Activated CD8-positive, alpha-beta T cell treated with anti-CD3 and anti-CD28 coated beads for 36 hours (primary cell): Measurements from ENCODE around the gene CST5. TPM values are rescaled to one million over a fixed set of nuclear protein-coding genes. Genes with fewer than 3 reads are reported as not detected.
"Not testable (repeated sequence)": the region's sequence is repeated elsewhere in the genome, so short reads cannot be mapped to it uniquely, and the experiment has no call there.

ENCODE experiments used
- ATAC-seq: fragments of 200-7000 bp; cut with Tn5 transposase; one replicate; pipeline ENCODE4 v1.10.0; 2021; ENCODE audit warnings: mild to moderate bottlenecking, moderate library complexity
- CTCF ChIA-PET: fragments of 350-600 bp; sonication (Branson Sonifier 250); formaldehyde crosslinking; loops from one replicate; lab custom pipeline; 2021; ENCODE audit warnings: antibody characterized with exemption; lab: Charles Lee
- POLR2A ChIA-PET: fragments of 350-600 bp; sonication (Branson Sonifier 250); formaldehyde crosslinking; loops from one replicate; lab custom pipeline; 2021; ENCODE audit warnings: antibody characterized with exemption; lab: Charles Lee
- DNase-seq: peaks from one replicate; pipeline ENCODE4 v3.0.0-alpha.2; 2020
- H3K27ac Mint-ChIP-seq: one replicate; pipeline ENCODE4 v1.8.0; 2021; ENCODE audit warnings: mild to moderate bottlenecking, mixed read lengths
- H3K27me3 Mint-ChIP-seq: one replicate; pipeline ENCODE4 v1.8.0; 2021; ENCODE audit warnings: mixed read lengths
- H3K36me3 Mint-ChIP-seq: one replicate; pipeline ENCODE4 v1.8.0; 2021; ENCODE audit warnings: low read depth, mixed read lengths
- H3K4me1 Mint-ChIP-seq: one replicate; pipeline ENCODE4 v1.8.0; 2021; ENCODE audit warnings: low read depth, mixed read lengths
- H3K4me3 Mint-ChIP-seq: one replicate; pipeline ENCODE4 v1.8.0; 2021; ENCODE audit warnings: mild to moderate bottlenecking, moderate library complexity, mixed read lengths
- H3K9me3 Mint-ChIP-seq: one replicate; pipeline ENCODE4 v1.8.0; 2021; ENCODE audit warnings: mixed read lengths
- intact Hi-C: fragments of 100-400 bp; cut with micrococcal nuclease; formaldehyde crosslinking; loops from one replicate; pipeline ENCODE4 v1.10.0; 2022
- total RNA-seq, 2 experiments: library from RNA; stranded (reverse); gene quantifications; one replicate each; pipeline ENCODE4 v1.2.3, GENCODE V29; 2021
- TF ChIP-seq, protein P1 (sequence below): fragments of 200-600 bp; IDR thresholded peaks from one replicate; pipeline ENCODE4 v1.8.0; 2022; ENCODE audit warnings: antibody characterized with exemption, mild to moderate bottlenecking

CST5 gene
- total RNA-seq, 2 experiments from 2014 or later: not detected

GRCh38 chr20:23880417-23880816 is 869 bp upstream of the CST5 start:
- H3K4me3 Mint-ChIP-seq: no peak overlapping the region
- TF ChIP-seq, protein P1, sequence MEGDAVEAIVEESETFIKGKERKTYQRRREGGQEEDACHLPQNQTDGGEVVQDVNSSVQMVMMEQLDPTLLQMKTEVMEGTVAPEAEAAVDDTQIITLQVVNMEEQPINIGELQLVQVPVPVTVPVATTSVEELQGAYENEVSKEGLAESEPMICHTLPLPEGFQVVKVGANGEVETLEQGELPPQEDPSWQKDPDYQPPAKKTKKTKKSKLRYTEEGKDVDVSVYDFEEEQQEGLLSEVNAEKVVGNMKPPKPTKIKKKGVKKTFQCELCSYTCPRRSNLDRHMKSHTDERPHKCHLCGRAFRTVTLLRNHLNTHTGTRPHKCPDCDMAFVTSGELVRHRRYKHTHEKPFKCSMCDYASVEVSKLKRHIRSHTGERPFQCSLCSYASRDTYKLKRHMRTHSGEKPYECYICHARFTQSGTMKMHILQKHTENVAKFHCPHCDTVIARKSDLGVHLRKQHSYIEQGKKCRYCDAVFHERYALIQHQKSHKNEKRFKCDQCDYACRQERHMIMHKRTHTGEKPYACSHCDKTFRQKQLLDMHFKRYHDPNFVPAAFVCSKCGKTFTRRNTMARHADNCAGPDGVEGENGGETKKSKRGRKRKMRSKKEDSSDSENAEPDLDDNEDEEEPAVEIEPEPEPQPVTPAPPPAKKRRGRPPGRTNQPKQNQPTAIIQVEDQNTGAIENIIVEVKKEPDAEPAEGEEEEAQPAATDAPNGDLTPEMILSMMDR: no peak
- DNase-seq (no peak), ATAC-seq (no peak)
- H3K36me3 Mint-ChIP-seq: no peaks in the 10 kb centered on the region
- H3K9me3 Mint-ChIP-seq: no peaks in the 10 kb centered on the region
- no peak overlapping the region for H3K27ac Mint-ChIP-seq
- ChIA-PET POLR2A (no interaction called here), CTCF (no interaction called here)
- H3K4me1 Mint-ChIP-seq: no peaks in the 10 kb centered on the region
- intact Hi-C loops: loop anchor here (10.0 kb wide), 1 partner anchor 114 kb away; no protein-coding TSS in a partner anchor
- H3K27me3 Mint-ChIP-seq: no peaks in the 10 kb centered on the region

DNA sequence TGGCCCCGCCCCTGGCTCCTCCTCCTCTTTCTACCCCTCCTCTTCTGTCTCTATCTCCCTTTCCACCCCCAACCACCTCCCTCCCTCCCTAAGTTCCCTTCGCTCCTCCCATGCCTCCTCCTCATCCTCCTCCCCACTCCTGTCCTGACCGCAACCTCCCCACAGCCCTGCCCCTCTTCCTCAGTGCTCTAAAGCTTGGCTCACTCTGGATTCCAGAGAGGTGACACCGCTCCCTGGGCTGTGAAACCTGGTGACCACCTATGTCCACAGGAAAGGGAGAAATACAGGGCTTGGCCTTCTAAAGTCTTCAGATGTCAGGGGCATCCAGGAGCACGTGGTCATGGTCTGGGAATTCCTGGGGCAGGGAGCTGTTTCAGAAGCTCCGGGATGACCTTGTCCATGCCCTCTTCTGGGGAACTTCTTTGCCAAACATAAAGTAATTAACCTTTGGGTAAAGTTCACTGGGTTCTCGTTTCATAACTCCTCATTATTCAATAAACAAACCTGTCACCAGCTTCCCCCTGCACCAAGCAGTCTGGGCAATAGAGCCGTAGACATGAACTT is 345 bp upstream of the CST5 start:
- no peak for ATAC-seq
- Mint-ChIP-seq H3K27me3 (no peaks in the 10 kb centered on the region), H3K27ac (no peak overlapping the region), H3K4me1 (no peaks in the 10 kb centered on the region), H3K4me3 (no peak overlapping the region), H3K36me3 (no peaks in the 10 kb centered on the region), H3K9me3 (no peaks in the 10 kb centered on the region)
- no peak for DNase-seq
- ChIA-PET POLR2A (no interaction called here), CTCF (no interaction called here)
- intact Hi-C loops: loop anchor here (10.0 kb wide), 1 partner anchor 115 kb away; no protein-coding TSS in a partner anchor
- TF ChIP-seq, protein P1: no peak

- CTCF ChIA-PET: interaction anchor here (1.1 kb wide), 1 partner anchor 11 kb away, joined by 3 read pairs; no protein-coding TSS in a partner anchor
- DNase-seq (no peak), ATAC-seq (no peak)
- intact Hi-C loops: no loop called here
- no peaks in the 10 kb centered on the region for H3K36me3 Mint-ChIP-seq
- TF ChIP-seq, protein P1: no peak
- H3K9me3 Mint-ChIP-seq: no peaks in the 10 kb centered on the region
- H3K4me3 Mint-ChIP-seq: no peak overlapping the region
- POLR2A ChIA-PET: no interaction called here
- H3K27ac Mint-ChIP-seq: no peak overlapping the region
- peaks cover 2% of the 10 kb centered on the region for H3K4me1 Mint-ChIP-seq
- no peaks in the 10 kb centered on the region for H3K27me3 Mint-ChIP-seq
These were observed 761 bp downstream of the CST5 start for GRCh38 chr20:23878787-23879186.

GRCh38 chr20:23878016-23878542 is 1.5 kb downstream of the CST5 start:
- H3K36me3 Mint-ChIP-seq, H3K27me3 Mint-ChIP-seq, H3K4me1 Mint-ChIP-seq, POLR2A ChIA-PET, ATAC-seq, H3K27ac Mint-ChIP-seq, H3K9me3 Mint-ChIP-seq, DNase-seq, H3K4me3 Mint-ChIP-seq, intact Hi-C loops: not testable (repeated sequence)
- CTCF ChIA-PET: interaction anchor here (1.1 kb wide), 1 partner anchor 11 kb away, joined by 3 read pairs; no protein-coding TSS in a partner anchor

GRCh38 chr20:23877524-23877923 is 2.0 kb downstream of the CST5 start:
- intact Hi-C loops: no loop called here

More at GRCh38 chr20:23877524-23877923, 2.0 kb downstream of the CST5 start:
- no peaks in the 10 kb centered on the region for H3K9me3 Mint-ChIP-seq
- peaks cover 3% of the 10 kb centered on the region for H3K27me3 Mint-ChIP-seq
- no peak for DNase-seq
- ATAC-seq: no peak
- H3K27ac Mint-ChIP-seq: no peak overlapping the region
- POLR2A ChIA-PET: no interaction called here
- H3K4me3 Mint-ChIP-seq: no peak overlapping the region
- H3K4me1 Mint-ChIP-seq: peaks cover 2% of the 10 kb centered on the region
- CTCF ChIA-PET: interaction anchor here (1.1 kb wide), 1 partner anchor 12 kb away, joined by 3 read pairs; no protein-coding TSS in a partner anchor
- TF ChIP-seq, protein P1: no peak
- H3K36me3 Mint-ChIP-seq: no peaks in the 10 kb centered on the region
